Bronchial epithelial cell (primary cell): ENCODE results near the gene KLHL21. TPM values are rescaled to one million over a fixed set of nuclear protein-coding genes. Genes with fewer than 3 reads are reported as not detected.
"Not testable (repeated sequence)": the region's sequence is repeated elsewhere in the genome, so short reads cannot be mapped to it uniquely, and the experiment has no call there.

ENCODE experiments used
- DNase-seq: peaks from one replicate; pipeline ENCODE4 v3.0.0-alpha.2; 2010; ENCODE audit warnings: low read depth
- FAIRE-seq: peaks from 2 replicates; lab custom pipeline; 2011; peaks lifted over from hg19 to GRCh38; lab: Jason Lieb, UNC
- H3K27me3 ChIP-seq: 2 replicates; pipeline ENCODE4 v1.5.1; 2011; ENCODE audit warnings: low read length; ENCODE audit not compliant: control insufficient read depth, insufficient read depth
- H3K36me3 ChIP-seq: 2 replicates; pipeline ENCODE4 v1.5.1; 2011; ENCODE audit warnings: low read length; ENCODE audit not compliant: control insufficient read depth, insufficient read depth
- H3K4me3 ChIP-seq: 2 replicates; pipeline ENCODE4 v1.5.1; 2011; ENCODE audit warnings: mild to moderate bottlenecking, low read depth, low read length, control low read depth
- CTCF ChIP-seq: IDR thresholded peaks from 2 replicates; pipeline ENCODE4 v1.5.1; 2011; ENCODE audit warnings: mild to moderate bottlenecking, moderate library complexity, low read length, control low read depth, inconsistent platforms; ENCODE audit not compliant: insufficient read depth, severe bottlenecking
- total RNA-seq: library from RNA; depleted of rRNA; stranded (reverse); fragments of >200 nt; gene quantifications from 2 replicates; pipeline ENCODE4 v1.2.1, GENCODE V29; 2014

KLHL21 gene
- total RNA-seq, 1 donor from 2014 or later, result 38.7 TPM

- Histone ChIP-seq H3K36me3 (peaks cover 33% of the 10 kb centered on the region), H3K27me3 (no peaks in the 10 kb centered on the region), H3K4me3 (no peak overlapping the region)
- FAIRE-seq, result no peak
- DNase-seq, result no peak
- TF ChIP-seq CTCF, result no peak
Measured at GRCh38 chr1:6638226-6638625, 35.6 kb upstream of the KLHL21 start.

GRCh38 chr1:6637770-6638169 is 35.1 kb upstream of the KLHL21 start:
- H3K36me3 ChIP-seq, result peaks cover 33% of the 10 kb centered on the region
- DNase-seq, result no peak

GRCh38 chr1:6636778-6637177 is 34.1 kb upstream of the KLHL21 start:
- H3K4me3 ChIP-seq, FAIRE-seq, DNase-seq, H3K27me3 ChIP-seq: not testable (repeated sequence)
- H3K36me3 ChIP-seq, result peaks cover 33% of the 10 kb centered on the region

More at GRCh38 chr1:6637770-6638169, 35.1 kb upstream of the KLHL21 start:
- TF ChIP-seq CTCF, result no peak
- FAIRE-seq, result no peak
- Histone ChIP-seq H3K4me3 (no peak overlapping the region), H3K27me3 (no peaks in the 10 kb centered on the region)

GRCh38 chr1:6635910-6636760 is 33.5 kb upstream of the KLHL21 start:
- DNase-seq (no peak), FAIRE-seq (peak; percentile 28)
- H3K36me3 ChIP-seq, result peaks cover 31% of the 10 kb centered on the region
- no peak for TF ChIP-seq CTCF
- no peaks in the 10 kb centered on the region for H3K27me3 ChIP-seq
- no peak overlapping the region for H3K4me3 ChIP-seq

- peaks cover 30% of the 10 kb centered on the region for H3K36me3 ChIP-seq
- DNase-seq (no peak), FAIRE-seq (no peak)
- no peak overlapping the region for H3K4me3 ChIP-seq
- no peaks in the 10 kb centered on the region for H3K27me3 ChIP-seq
- TF ChIP-seq CTCF, result no peak
Measured at GRCh38 chr1:6635161-6635909, 32.7 kb upstream of the KLHL21 start.

GRCh38 chr1:6634371-6635052 is 31.8 kb upstream of the KLHL21 start:
- Histone ChIP-seq H3K4me3 (no peak overlapping the region), H3K36me3 (peaks cover 25% of the 10 kb centered on the region), H3K27me3 (no peaks in the 10 kb centered on the region)
- peak; percentile 90 for TF ChIP-seq CTCF
- DNase-seq (peak; percentile 29), FAIRE-seq (no peak)
